ENCODE results near the gene RMND1. TPM values are rescaled to one million over a fixed set of nuclear protein-coding genes. Genes with fewer than 3 reads are reported as not detected.
A peak's percentile ranks its signal among the peaks of the same experiment; 100 is the strongest.
"Not testable (repeated sequence)": the region's sequence is repeated elsewhere in the genome, so short reads cannot be mapped to it uniquely, and the experiment has no call there.

The RMND1 gene
- total and polyA plus RNA-seq, 12 donors = 10.9 to 25.2 (median 14.7) TPM

DNA sequence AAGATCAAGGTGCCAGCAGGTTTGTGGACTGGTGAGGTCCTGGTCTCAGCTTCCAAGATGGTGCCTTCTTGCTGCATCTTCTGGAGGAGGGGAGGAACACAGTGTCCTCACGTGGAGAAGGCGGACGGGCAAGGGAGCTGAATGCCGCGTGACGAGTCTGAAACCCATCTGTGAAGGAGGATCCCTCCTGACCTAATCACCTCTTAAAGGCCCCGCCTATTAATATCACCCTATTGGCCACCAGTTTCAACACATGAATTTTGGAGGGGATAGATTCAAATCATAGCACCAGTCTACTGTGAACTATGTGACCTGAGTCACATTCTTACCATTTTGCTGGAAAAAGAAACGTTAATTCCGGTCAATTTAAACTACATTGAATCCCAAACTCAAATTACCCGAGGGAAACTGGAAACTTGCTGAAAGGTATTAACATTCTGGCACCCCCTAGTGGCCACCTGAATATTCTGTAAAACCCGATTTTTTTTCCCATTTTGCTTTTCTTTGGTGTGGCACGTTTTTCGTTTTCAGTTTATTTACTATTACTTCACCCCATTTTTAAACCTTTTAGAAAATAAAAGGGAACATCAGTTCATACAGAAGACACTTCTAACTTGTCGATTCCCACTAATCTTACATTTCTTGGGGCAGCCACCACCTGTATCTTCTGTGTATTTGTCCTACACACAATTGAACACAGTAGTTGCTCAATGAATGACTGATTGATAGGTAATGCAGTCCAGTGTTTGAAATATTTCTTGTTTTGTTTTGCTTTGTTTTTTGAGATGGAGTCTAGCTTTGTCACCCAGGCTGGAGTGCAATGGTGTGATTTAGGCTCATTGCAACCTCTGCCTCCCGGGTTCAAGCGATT is 24.0 kb upstream of the RMND1 start:
- TF ChIP-seq, protein P1, sequence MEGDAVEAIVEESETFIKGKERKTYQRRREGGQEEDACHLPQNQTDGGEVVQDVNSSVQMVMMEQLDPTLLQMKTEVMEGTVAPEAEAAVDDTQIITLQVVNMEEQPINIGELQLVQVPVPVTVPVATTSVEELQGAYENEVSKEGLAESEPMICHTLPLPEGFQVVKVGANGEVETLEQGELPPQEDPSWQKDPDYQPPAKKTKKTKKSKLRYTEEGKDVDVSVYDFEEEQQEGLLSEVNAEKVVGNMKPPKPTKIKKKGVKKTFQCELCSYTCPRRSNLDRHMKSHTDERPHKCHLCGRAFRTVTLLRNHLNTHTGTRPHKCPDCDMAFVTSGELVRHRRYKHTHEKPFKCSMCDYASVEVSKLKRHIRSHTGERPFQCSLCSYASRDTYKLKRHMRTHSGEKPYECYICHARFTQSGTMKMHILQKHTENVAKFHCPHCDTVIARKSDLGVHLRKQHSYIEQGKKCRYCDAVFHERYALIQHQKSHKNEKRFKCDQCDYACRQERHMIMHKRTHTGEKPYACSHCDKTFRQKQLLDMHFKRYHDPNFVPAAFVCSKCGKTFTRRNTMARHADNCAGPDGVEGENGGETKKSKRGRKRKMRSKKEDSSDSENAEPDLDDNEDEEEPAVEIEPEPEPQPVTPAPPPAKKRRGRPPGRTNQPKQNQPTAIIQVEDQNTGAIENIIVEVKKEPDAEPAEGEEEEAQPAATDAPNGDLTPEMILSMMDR (IDR thresholded peaks at IDR 0.05) = peak; percentile 66 to 87 (median 80)
- 34 to 39% methylated on average over 16 of the region's 16 CpGs for WGBS, 2 donors
- Histone ChIP-seq H3K27ac (no peak overlapping the region), H3K4me1 (peaks cover 0 to 9% (median 5%) of the 10 kb centered on the region in 9 donors), H3K4me3 (peak overlapping the region in 4 of 10 donors; percentile 15 to 23 (median 18)), H3K36me3 (no peaks in the 10 kb centered on the region), H3K9me3 (no peaks in the 10 kb centered on the region), H3K27me3 (no peaks in the 10 kb centered on the region)
- intact Hi-C loops (cut with DNase I) = loop anchor here in 8 of 10 donors (2.0 to 10.0 kb wide), 6 partner anchors 34 to 581 kb away; no protein-coding TSS in a partner anchor
- ATAC-seq = peak in 1 of 8 donors; percentile 35
- DNase-seq = peak in 1 of 2 donors; percentile 43

DNA sequence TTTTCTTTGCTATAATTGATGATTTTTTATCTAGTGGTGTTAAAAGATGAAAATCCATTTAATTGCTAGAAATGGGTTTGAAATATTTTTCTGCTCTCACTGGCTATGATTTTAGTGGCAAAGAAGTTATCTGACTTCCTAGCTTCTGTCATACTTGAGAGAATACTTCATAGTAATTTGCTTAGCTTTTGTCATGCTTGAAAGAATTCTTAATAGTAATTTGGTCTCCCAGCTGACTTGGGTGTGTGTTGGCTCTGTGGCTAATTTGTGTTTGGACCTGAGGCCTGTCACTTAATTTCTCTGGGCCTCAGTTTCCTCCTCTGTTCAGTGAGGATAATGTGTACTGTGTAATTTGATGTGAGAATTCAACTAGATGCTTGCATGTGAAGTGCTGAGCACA is 12.8 kb upstream of the RMND1 start:
- intact Hi-C loops (cut with DNase I) = no loop called here
- Histone ChIP-seq H3K27ac (no peak overlapping the region), H3K4me3 (no peak overlapping the region), H3K27me3 (no peaks in the 10 kb centered on the region), H3K4me1 (no peaks in the 10 kb centered on the region), H3K36me3 (peaks cover 0 to 96% (median 15%) of the 10 kb centered on the region in 9 donors), H3K9me3 (no peaks in the 10 kb centered on the region)
- TF ChIP-seq, protein P1 (IDR thresholded peaks at IDR 0.05) = no peak
- DNase-seq (no peak), ATAC-seq (no peak)

DNA sequence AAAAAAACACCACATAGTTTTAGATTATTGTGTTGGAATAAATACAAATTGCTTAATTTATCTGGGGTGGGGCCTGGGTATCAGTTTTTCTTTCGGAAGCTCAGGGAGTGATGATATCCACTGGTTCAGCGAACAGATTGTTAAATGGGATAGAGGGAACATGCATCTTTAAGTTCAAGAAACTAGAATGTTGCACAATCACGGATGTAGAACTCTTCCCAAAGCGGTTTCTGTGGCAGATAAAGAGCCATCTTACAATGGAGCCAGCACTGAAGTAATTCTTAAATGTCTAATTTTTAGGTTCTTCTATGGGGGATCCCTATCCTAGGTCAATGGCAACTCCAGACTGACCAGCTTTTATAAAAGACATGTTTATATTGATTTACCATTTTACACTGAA is 9.7 kb upstream of the RMND1 start:
- ATAC-seq = no peak
- intact Hi-C loops (cut with DNase I) = no loop called here
- no peak for DNase-seq
- Histone ChIP-seq H3K27ac (no peak overlapping the region), H3K36me3 (peaks cover 0 to 95% (median 15%) of the 10 kb centered on the region in 9 donors), H3K4me1 (no peaks in the 10 kb centered on the region), H3K4me3 (no peak overlapping the region), H3K27me3 (no peaks in the 10 kb centered on the region), H3K9me3 (no peaks in the 10 kb centered on the region)
- TF ChIP-seq, protein P1 (IDR thresholded peaks at IDR 0.05) = no peak
- 92 to 93% methylated on average over 4 of the region's 4 CpGs for WGBS, 2 donors

DNA sequence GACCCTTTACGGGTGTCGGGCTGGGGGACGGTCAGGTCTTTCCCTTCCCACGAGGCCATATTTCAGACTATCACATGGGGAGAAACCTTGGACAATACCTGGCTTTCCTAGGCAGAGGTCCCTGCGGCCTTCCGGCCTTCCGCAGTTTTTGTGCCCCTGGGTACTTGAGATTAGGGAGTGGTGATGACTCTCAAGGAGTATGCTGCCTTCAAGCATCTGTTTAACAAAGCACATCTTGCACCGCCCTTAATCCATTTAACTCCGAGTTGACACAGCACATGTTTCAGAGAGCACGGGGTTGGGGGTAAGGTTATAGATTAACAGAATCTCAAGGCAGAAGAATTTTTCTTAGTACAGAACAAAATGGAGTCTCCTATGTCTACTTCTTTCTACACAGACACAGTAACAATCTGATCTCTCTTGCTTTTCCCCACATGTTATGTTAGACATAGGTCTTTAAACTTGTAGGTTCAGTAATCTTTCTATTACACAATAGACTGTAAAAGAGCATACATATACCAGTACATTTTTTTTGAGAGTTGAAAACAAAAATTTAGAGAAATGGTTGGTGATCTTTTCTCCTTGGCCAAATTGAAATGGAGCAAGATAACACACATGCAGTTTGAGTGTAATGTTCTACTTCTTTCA is 3.9 kb upstream of the RMND1 start:
- H3K36me3 ChIP-seq = peaks cover 0 to 52% (median 8%) of the 10 kb centered on the region in 9 donors
- 65 to 76% methylated on average over 6 to 7 of the region's 10 CpGs for WGBS, 2 donors
- H3K27me3 ChIP-seq; H3K9me3 ChIP-seq; intact Hi-C loops (cut with DNase I); ATAC-seq; DNase-seq; H3K27ac ChIP-seq; H3K4me3 ChIP-seq: not testable (repeated sequence)
- H3K4me1 ChIP-seq = peaks cover 0 to 27% (median 25%) of the 10 kb centered on the region in 9 donors
